ENCODE results near the gene USH2A. TPM values are rescaled to one million over a fixed set of nuclear protein-coding genes. Genes with fewer than 3 reads are reported as not detected.

The USH2A gene
- total RNA-seq, 2 experiments from 2014 or later: not detected

GRCh38 chr1:215749414-215749813, 673.8 kb downstream of the USH2A start:
- Mint-ChIP-seq H3K4me3 (no peak overlapping the region), H3K36me3 (ENCODE audit: low read depth) (no peaks in the 10 kb centered on the region), H3K9me3 (no peaks in the 10 kb centered on the region), H3K27me3 (no peaks in the 10 kb centered on the region), H3K4me1 (no peaks in the 10 kb centered on the region), H3K27ac (no peak overlapping the region)
- ChIA-PET POLR2A (no interaction called here), CTCF (no interaction called here)
- DNase-seq: no peak

- Mint-ChIP-seq H3K27ac (no peak overlapping the region), H3K36me3 (ENCODE audit: low read depth) (no peaks in the 10 kb centered on the region), H3K4me3 (no peak overlapping the region), H3K4me1 (no peaks in the 10 kb centered on the region), H3K27me3 (no peaks in the 10 kb centered on the region), H3K9me3 (no peaks in the 10 kb centered on the region)
- no peak for DNase-seq
- CTCF ChIA-PET: no interaction called here
- POLR2A ChIA-PET: no interaction called here
Observed at GRCh38 chr1:215748431-215748830, 674.8 kb downstream of the USH2A start.

- no peaks in the 10 kb centered on the region for H3K4me1 Mint-ChIP-seq
- ChIA-PET POLR2A (no interaction called here), CTCF (no interaction called here)
- DNase-seq: no peak
- H3K9me3 Mint-ChIP-seq: no peaks in the 10 kb centered on the region
- no peak overlapping the region for H3K4me3 Mint-ChIP-seq
- no peak overlapping the region for H3K27ac Mint-ChIP-seq
- H3K27me3 Mint-ChIP-seq: no peaks in the 10 kb centered on the region
- no peaks in the 10 kb centered on the region for H3K36me3 Mint-ChIP-seq (ENCODE audit: low read depth)
Observed at GRCh38 chr1:215744419-215744818, 678.8 kb downstream of the USH2A start.

GRCh38 chr1:215739025-215739424, 684.2 kb downstream of the USH2A start:
- no peak overlapping the region for H3K4me3 Mint-ChIP-seq
- no peak overlapping the region for H3K27ac Mint-ChIP-seq
- POLR2A ChIA-PET: no interaction called here
- H3K9me3 Mint-ChIP-seq: no peaks in the 10 kb centered on the region
- CTCF ChIA-PET: no interaction called here
- no peaks in the 10 kb centered on the region for H3K27me3 Mint-ChIP-seq
- H3K4me1 Mint-ChIP-seq: no peaks in the 10 kb centered on the region
- no peak for DNase-seq
- H3K36me3 Mint-ChIP-seq (ENCODE audit: low read depth): no peaks in the 10 kb centered on the region

GRCh38 chr1:215731699-215732098, 691.5 kb downstream of the USH2A start:
- Mint-ChIP-seq H3K4me1 (no peaks in the 10 kb centered on the region), H3K27me3 (no peaks in the 10 kb centered on the region), H3K36me3 (ENCODE audit: low read depth) (no peaks in the 10 kb centered on the region), H3K9me3 (no peaks in the 10 kb centered on the region), H3K27ac (no peak overlapping the region), H3K4me3 (no peak overlapping the region)
- ChIA-PET CTCF (no interaction called here), POLR2A (no interaction called here)
- DNase-seq: no peak

GRCh38 chr1:215730600-215730999, 692.6 kb downstream of the USH2A start:
- Mint-ChIP-seq H3K36me3 (ENCODE audit: low read depth) (no peaks in the 10 kb centered on the region), H3K27ac (no peak overlapping the region), H3K9me3 (no peaks in the 10 kb centered on the region), H3K4me3 (no peak overlapping the region), H3K27me3 (no peaks in the 10 kb centered on the region), H3K4me1 (no peaks in the 10 kb centered on the region)
- DNase-seq: no peak
- POLR2A ChIA-PET: no interaction called here
- CTCF ChIA-PET: no interaction called here

GRCh38 chr1:215728169-215728568, 695.1 kb downstream of the USH2A start:
- DNase-seq: no peak
- ChIA-PET POLR2A (no interaction called here), CTCF (no interaction called here)
- H3K27me3 Mint-ChIP-seq: no peaks in the 10 kb centered on the region
- no peaks in the 10 kb centered on the region for H3K36me3 Mint-ChIP-seq (ENCODE audit: low read depth)
- no peak overlapping the region for H3K27ac Mint-ChIP-seq
- H3K9me3 Mint-ChIP-seq: no peaks in the 10 kb centered on the region
- H3K4me1 Mint-ChIP-seq: no peaks in the 10 kb centered on the region
- H3K4me3 Mint-ChIP-seq: no peak overlapping the region

- no peaks in the 10 kb centered on the region for H3K4me1 Mint-ChIP-seq
- no peak overlapping the region for H3K4me3 Mint-ChIP-seq
- ChIA-PET CTCF (no interaction called here), POLR2A (no interaction called here)
- DNase-seq: no peak
- H3K36me3 Mint-ChIP-seq (ENCODE audit: low read depth): no peaks in the 10 kb centered on the region
- H3K27ac Mint-ChIP-seq: no peak overlapping the region
- peaks cover 2% of the 10 kb centered on the region for H3K9me3 Mint-ChIP-seq
- no peaks in the 10 kb centered on the region for H3K27me3 Mint-ChIP-seq
Observed at GRCh38 chr1:215720126-215720525, 703.1 kb downstream of the USH2A start.

GRCh38 chr1:215719552-215719951, 703.7 kb downstream of the USH2A start:
- H3K4me3 Mint-ChIP-seq: no peak overlapping the region
- H3K36me3 Mint-ChIP-seq (ENCODE audit: low read depth): no peaks in the 10 kb centered on the region
- no peak for DNase-seq
- H3K4me1 Mint-ChIP-seq: no peaks in the 10 kb centered on the region
- ChIA-PET POLR2A (no interaction called here), CTCF (no interaction called here)
- no peak overlapping the region for H3K27ac Mint-ChIP-seq
- H3K9me3 Mint-ChIP-seq: peaks cover 2% of the 10 kb centered on the region
- no peaks in the 10 kb centered on the region for H3K27me3 Mint-ChIP-seq

- no peaks in the 10 kb centered on the region for H3K27me3 Mint-ChIP-seq
- H3K4me1 Mint-ChIP-seq: no peaks in the 10 kb centered on the region
- ChIA-PET POLR2A (no interaction called here), CTCF (no interaction called here)
- no peak overlapping the region for H3K4me3 Mint-ChIP-seq
- no peak for DNase-seq
- no peaks in the 10 kb centered on the region for H3K36me3 Mint-ChIP-seq (ENCODE audit: low read depth)
- H3K27ac Mint-ChIP-seq: no peak overlapping the region
- peaks cover 2% of the 10 kb centered on the region for H3K9me3 Mint-ChIP-seq
Observed at GRCh38 chr1:215718575-215719287, 704.5 kb downstream of the USH2A start.

- Mint-ChIP-seq H3K36me3 (ENCODE audit: low read depth) (no peaks in the 10 kb centered on the region), H3K27ac (no peak overlapping the region), H3K4me3 (no peak overlapping the region), H3K27me3 (no peaks in the 10 kb centered on the region), H3K4me1 (no peaks in the 10 kb centered on the region), H3K9me3 (peaks cover 2% of the 10 kb centered on the region)
- CTCF ChIA-PET: no interaction called here
- DNase-seq: no peak
- POLR2A ChIA-PET: no interaction called here
Observed at GRCh38 chr1:215717677-215718426, 705.4 kb downstream of the USH2A start.

GRCh38 chr1:215710899-215711225, 712.4 kb downstream of the USH2A start:
- no peaks in the 10 kb centered on the region for H3K4me1 Mint-ChIP-seq
- H3K36me3 Mint-ChIP-seq (ENCODE audit: low read depth): no peaks in the 10 kb centered on the region
- no peaks in the 10 kb centered on the region for H3K9me3 Mint-ChIP-seq
- no peaks in the 10 kb centered on the region for H3K27me3 Mint-ChIP-seq
- no peak for DNase-seq
- H3K27ac Mint-ChIP-seq: no peak overlapping the region
- ChIA-PET POLR2A (no interaction called here), CTCF (no interaction called here)
- no peak overlapping the region for H3K4me3 Mint-ChIP-seq

GRCh38 chr1:215710036-215710898, 713.0 kb downstream of the USH2A start:
- no peaks in the 10 kb centered on the region for H3K9me3 Mint-ChIP-seq
- H3K4me3 Mint-ChIP-seq: no peak overlapping the region
- DNase-seq: peak; percentile 26
- CTCF ChIA-PET: interaction anchor here (0.6 kb wide), 1 partner anchor 117 kb away, joined by 3 read pairs; no protein-coding TSS in a partner anchor
- no peaks in the 10 kb centered on the region for H3K27me3 Mint-ChIP-seq
- H3K36me3 Mint-ChIP-seq (ENCODE audit: low read depth): no peaks in the 10 kb centered on the region
- POLR2A ChIA-PET: no interaction called here
- H3K4me1 Mint-ChIP-seq: no peaks in the 10 kb centered on the region
- no peak overlapping the region for H3K27ac Mint-ChIP-seq

Data from activated CD4-positive, alpha-beta T cell treated with anti-CD3 and anti-CD28 coated beads, Interleukin-2, amount 10 ng/mL, durations not matched to agents 7 days and 5 days (primary cell).